ELF-1 (cell line): ENCODE measurements around the gene CUX1.
"Not testable (repeated sequence)": the region's sequence is repeated elsewhere in the genome, so short reads cannot be mapped to it uniquely, and the experiment has no call there.

Source experiments
- DNase-seq: peaks from one replicate; pipeline ENCODE4 v3.0.0-alpha.2; 2016; ENCODE audit warnings: low read depth, low spot score

Gene CUX1

DNA sequence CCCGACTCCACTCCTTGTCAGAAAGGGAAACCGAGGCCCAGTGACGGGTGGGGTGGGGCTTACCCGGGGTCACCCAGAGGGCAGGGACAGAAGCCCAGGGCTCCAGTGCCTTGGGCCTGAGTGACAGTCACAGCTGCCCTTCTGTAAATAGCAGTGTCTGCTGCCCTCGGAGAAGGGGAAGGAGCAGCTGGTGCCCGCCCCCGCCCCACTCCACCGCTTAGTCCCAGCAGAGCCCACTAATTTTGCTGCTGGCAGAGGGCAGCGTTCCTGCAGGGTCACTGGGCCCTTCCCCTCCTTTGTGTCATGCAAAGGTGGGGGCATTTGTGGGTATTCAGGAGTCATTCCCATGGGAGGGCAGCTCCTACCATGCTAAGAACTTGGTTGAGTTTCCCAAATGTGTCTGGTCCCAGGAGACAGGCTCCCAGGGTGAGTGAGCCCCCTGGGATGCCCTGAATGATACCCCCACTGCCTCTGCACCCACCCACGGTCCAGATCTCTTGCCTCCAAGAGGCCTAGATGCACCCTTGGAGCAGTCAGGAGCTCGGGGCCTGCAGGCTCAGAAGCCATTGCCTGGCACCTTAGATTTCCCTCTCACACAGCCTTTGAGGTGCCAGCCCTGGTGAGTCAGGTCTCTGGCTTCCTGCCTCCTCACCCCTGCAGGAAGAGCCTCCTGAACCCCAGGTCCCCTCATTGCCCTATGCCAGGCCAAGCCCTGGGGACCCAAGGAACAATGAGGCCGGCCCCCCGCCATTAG lies 486.4 kb downstream of the CUX1 start:
- DNase-seq, result no peak

DNA sequence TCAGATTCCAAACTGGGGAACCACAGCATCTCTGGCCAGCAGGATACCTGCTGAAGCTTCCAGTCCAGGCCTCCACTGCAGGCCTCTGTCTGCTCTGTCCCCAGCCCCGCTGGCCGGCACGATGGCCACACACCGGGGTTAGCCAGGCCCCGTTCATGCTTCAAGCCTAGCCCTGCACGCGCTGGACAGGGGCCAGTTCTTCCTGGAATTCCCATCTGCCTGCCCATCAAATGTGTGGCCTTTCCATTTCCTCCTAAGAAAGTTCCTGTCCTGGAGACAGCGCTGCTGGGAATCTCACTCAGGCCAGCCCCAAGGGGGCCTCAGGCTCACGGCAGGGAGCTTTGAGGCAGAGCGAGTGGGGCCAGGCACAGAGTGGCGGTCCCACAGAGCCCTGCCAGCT lies 487.2 kb downstream of the CUX1 start:
- DNase-seq, result peak; percentile 74

DNA sequence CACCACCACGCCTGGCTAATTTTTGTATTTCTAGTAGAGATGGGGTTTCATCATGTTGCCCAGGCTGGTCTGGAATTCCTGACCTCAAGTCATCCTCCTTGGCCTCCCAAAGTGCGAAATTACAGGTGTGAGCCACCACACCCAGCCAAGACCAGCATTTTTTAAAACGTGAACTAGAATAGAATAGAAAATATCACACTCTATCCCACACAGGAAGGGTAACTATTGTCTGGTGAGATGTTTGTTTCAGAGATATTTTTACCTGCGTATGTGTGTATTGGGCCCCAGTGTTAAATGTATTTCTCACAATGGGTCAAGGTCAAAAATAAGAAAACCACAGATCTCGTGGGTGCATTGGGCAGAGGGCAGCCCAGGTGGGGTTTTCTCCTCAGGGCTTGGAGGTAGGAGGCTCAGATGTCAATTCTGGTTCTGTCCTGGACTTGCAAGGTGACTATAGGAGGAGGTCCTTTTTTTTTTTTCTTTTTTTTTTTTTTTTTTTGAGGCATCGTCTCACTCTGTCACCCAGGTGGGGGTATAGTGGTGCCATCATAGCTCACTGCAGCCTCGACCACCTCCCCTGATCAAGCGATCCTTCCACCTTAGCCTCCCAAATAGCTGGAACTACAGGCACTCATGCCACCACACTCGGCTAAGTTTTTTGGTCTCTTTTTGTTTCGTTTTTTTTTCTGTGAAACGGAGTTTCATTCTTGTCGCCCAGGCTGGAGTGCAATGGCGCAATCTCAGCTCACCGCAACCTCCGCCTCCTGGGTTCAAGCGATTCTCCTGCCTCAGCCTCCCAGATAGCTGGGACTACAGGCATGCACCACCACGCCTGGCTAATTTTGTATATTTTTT lies 488.2 kb downstream of the CUX1 start:
- no peak for DNase-seq

DNA sequence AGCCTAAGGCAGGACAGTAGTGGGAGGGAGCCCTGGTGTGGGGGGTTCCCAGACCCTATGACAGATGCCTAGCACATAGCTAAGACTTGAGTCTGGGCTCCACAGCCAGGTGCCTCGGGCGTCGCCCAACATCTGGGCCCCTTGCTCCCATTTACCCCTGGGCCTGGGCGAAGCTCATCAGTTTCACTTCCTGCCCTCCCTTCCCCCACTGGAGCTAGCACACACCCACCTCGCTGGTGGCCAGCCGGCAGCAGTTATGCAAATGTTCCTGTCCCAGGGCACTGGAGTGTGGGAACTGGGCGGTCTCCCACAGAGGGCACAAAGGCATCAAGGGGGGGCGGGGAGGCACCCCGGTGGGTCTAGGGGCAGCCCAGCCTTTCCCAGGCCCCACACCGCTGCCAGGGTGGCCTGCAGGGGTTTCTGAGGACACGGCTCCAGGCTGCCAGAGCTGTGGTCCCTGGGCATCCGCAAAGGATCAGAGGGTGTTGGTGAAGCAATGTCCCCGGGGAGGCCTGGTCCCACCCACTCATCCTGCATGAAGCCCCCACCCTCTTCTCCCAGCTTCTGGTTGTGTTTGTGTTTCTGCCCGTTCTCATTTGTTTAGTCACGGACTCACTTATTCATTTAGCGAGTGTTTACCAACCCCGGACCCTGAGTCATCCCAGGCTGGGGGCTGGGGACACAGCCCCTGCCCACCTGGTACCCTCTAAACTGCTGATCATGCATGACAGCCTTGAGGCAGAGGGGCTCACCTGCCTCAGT lies 489.7 kb downstream of the CUX1 start:
- peak; percentile 84 for DNase-seq

DNA sequence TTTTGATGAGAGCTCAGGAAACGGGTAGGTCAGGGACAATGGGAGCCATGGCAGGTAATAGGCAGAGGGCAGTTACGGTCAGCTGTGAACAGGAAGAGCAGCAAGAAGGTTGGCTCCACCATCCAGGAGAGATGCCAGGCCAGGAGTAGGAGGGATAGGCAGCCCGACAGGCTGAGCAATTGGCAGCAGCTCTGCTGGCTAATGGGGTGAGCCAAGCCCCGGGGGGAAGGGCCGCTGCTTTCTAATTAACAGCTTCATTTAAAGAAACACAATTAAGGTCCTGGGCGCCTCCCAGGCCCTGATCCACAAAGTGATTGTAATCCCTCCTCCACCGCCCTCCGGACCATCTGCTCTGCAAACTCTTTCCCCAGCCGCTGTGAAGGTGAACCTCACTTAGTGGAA lies 493.0 kb downstream of the CUX1 start:
- DNase-seq, result peak; percentile 73

DNA sequence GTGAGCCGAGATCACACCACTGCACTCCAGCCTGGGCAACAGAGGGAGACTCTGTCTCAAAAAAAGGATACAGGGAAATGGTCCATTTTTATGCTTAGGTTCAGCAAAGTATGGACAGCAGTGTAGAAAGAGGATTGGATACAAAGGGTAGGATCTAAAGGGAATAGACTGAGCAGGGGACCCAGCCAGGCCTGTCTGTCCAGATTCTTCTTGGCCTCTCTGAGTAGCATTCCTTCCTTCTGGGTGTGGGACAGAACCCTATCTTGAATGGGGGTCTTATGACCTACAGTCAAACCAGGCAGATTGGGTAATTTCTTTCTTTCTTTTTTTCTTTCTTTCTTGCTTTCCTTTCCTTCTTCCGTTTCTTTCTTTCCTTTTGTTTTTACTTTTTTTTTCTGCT lies 494.9 kb downstream of the CUX1 start:
- DNase-seq, result peak; percentile 72

DNA sequence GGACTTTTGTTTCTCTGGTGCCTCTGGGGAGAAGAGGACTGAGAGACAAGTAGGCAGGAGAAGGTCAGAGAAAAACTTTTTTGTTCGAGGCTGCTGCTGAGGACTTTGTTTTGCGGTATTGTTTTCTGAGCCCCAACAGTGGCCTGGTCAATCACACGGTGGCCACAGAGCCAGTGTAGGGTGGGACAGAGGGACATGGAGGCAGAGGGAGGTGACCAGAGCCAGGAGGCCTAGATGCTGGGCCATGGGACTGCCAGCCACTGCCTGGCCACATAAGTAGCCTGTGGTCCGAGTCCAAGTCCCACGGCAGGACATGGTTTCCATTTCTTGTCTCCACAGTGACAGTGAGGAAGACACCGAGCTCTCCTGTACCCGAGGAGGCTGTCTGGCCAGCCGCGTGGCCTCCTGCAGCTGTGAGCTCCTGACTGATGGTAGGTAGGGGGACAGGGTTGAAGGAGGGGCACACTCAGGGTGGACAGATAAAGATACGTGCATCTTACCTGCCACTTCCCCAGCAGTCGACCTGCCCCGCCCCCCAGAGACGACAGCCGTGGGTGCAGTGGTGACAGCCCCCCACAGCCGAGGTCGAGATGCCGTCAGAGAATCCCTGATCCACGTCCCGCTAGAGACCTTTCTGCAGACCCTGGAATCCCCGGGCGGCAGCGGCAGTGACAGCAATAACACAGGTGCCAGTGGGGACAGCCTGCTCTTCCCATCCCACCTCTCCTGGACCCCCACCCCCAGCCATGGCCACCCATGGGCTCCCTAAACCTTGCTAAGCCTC lies 496.8 kb downstream of the CUX1 start:
- no peak for DNase-seq

DNA sequence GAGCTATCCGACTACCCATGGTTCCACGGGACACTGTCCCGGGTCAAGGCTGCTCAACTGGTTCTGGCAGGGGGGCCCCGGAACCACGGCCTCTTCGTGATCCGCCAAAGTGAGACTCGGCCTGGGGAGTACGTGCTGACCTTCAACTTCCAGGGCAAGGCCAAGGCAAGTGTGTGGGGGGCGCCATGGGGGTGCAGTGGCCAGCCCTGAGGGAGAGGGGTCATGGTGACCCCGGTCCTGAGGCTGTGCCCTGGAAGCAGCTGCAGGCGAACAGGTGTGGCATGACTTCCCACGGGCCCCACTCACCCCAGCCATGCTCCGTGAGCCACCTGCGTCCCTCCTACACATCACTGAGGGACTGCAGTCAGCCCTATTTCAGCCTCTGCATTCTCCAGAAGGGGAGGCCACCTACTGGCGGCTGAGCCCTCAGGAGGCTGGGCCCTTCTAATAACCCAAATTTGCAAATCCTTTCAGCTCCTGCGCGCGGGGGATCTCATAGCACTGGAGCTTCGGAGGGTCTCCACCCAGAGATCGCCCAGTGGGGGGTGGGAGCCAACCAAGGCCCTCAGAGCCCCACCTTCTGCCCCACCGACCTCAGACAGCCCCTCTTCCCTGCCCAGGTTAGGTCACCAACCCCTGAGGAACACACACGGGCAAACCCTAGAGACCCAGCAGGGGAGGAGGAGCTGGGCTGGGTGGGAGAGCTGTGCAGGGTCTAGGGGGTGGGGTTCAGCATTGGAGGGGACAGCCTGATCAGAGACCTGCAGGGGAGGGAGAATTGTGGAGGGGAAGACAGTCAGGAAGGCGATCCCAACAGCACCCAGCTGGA lies 500.0 kb downstream of the CUX1 start:
- DNase-seq, result peak; percentile 48

DNA sequence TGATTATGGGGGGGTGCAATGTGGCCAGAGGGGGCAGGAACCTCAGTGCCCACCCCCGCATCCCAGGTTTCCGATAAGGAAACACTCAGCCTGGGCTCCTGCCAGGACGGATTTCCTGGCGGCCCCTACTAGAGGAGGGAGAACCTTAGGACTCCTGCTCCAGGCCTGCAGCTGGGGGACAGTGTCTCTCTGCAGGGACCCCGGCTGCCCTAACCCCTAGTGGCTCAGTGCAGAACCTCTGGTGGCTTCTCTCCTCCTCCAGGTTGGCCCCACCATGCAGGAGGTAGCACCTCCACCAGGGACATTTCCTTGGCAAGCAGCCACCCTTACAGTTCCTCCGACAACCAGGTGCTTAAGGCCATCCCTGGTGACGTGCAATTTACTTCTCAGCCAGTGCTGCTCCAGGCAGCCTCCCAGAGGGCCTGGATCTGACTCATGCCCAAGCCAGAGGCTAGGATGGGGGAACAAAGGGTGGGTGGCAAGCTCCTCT lies 501.1 kb downstream of the CUX1 start:
- DNase-seq, result peak; percentile 44

DNA sequence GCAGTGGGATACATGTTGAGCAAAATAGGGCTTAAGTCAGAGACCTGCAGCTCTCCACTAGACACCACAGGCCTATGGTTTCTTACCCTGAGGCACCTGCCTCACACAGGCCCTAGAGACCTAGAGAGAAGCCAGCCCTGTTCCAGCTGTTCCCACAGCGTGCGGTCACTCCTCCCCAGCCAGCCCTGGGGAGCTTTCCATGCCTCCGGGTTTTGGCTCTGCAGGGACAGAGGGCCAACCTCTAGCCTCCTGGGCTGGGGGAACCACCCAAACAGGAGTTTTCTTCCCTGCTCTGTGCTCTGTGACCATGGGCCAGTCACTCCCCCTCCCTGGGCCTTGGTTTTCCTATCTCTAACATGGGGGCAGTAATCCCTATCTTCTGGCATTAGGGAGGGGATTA lies 502.2 kb downstream of the CUX1 start:
- DNase-seq, result peak; percentile 84

DNA sequence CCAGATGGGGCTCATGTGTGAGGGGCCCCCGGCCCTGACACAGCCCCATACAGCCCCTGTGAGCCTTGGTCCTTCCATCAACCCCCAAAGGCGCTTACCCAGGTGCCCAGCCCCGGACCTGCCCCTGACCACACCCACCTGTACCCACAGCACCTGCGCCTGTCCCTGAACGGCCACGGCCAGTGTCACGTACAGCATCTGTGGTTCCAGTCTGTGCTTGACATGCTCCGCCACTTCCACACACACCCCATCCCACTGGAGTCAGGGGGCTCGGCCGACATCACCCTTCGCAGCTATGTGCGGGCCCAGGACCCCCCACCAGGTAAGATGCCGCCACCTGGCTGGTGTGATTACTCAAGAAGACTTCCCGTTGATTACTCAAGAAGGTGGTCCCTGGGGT lies 502.8 kb downstream of the CUX1 start:
- DNase-seq, result no peak

DNA sequence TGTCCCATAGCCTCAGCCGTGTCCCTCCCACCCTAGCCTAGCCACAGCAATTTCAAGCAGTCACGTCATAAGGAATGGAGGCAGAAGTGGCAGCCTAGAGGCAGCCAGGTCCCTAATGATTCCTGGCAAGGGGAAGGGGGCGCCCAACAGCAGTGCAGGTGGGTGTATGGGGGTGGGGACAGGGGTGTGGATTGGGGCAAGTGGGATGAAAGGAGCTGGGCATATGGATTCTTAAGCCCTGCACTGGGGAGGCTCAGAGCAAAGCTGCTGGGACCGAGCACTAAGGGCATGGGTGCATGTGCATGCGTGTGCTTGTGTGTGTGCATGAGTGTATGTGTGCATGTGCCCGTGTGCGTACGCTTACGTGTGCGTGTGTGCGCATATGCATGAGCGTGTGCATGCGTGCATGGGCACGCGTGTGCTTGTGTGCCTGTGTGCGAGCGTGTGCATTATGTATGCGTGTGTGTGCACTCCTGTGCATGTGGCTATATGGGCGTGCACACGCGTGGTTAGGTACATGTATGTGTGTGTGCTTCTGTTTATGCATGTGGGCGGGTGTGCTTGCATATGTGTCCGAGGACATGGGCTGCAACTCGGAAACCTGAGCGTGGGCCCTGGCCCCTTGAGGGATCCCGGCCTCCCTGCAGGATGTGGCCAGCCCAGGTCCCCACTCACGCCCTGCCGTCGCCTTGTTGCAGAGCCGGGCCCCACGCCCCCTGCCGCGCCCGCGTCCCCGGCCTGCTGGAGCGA lies 503.4 kb downstream of the CUX1 start:
- DNase-seq, result no peak

DNA sequence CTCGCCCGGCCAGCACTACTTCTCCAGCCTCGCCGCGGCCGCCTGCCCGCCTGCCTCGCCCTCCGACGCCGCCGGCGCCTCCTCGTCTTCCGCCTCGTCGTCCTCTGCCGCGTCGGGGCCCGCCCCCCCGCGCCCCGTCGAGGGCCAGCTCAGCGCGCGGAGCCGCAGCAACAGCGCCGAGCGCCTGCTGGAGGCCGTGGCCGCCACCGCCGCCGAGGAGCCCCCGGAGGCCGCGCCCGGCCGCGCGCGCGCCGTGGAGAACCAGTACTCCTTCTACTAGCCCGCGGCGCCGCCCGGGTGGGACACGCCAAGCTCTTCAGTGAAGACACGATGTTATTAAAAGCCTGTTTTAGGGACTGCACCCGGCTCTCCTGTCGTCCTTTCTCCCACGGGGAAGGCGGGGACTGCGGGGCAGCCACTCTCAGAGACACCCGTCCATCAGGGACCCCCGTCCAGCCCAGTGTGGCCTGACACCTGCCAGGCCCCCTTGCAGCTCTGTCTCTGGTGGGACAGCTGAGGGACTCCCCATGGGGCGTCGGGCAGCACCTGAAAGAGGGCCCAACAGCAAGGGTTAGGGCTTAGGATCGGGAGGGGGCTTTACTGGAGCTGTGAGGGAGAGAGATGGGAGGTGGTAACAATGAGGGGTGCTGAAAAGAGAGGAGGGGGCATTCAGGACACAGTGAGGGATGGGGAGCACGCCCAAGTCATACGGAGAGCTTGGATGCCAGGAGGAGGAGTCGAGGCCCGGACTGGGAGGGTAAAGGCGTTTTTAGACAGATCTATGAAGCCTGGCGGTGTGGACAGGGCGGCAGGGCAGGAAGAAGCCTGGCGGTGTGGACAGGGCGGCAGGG lies 504.1 kb downstream of the CUX1 start:
- peak; percentile 71 for DNase-seq

DNA sequence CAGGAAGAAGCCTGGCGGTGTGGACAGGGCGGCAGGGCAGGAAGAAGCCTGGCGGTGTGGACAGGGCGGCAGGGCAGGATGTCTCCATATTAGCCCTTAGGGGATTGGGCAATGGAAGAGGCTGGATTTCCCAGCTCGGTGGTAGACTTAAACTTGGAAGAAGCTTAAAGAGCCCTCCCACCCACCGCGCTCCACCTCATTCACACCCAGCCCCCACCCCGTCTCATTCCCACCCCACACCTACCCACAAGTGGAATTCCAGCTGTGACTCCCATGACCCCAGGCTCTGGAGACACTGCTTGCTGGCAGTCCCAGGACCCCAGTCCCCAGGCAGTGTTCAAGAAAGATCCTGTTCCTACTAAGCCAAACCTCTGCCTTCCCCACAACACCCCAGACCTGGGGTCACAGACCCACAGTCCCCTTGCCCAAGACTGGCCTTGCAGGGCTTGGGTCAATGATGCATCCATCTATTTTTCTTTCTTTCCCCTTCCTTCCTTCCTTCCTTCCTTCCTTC lies 504.8 kb downstream of the CUX1 start:
- no peak for DNase-seq

DNA sequence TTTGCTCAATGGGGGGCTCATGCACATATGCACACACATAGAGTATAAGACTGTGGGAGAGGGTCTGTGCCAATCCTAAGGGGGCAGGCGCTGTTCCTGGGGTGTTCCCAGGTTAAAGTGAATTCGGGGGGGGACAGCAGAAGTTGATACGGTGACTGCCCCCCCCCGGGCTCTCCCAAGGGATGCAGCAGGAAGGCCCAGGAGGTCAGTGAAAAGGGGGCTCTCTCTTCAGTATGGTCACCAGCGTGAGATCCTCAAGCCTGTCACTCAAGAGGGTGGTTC lies 506.4 kb downstream of the CUX1 start:
- DNase-seq, result no peak

DNA sequence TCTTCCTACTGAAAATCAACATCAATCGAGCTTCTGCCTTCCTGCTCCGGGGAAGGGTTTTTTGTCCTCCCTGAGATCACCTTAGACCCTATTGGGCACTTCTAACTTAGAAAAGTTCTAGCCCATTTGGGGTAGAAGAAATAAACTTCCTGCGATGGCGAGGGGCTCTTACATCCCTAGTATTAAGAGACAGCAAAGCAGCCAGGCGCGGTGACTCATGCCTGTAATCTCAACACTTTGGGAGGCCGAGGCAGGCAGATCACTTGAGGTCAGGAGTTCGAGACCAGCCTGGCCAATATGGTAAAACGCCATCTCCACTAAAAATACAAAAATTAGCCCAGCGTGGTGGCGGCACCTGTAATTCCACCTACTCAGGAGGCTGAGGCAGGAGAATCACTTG lies 507.7 kb downstream of the CUX1 start:
- DNase-seq, result not testable (repeated sequence)

DNA sequence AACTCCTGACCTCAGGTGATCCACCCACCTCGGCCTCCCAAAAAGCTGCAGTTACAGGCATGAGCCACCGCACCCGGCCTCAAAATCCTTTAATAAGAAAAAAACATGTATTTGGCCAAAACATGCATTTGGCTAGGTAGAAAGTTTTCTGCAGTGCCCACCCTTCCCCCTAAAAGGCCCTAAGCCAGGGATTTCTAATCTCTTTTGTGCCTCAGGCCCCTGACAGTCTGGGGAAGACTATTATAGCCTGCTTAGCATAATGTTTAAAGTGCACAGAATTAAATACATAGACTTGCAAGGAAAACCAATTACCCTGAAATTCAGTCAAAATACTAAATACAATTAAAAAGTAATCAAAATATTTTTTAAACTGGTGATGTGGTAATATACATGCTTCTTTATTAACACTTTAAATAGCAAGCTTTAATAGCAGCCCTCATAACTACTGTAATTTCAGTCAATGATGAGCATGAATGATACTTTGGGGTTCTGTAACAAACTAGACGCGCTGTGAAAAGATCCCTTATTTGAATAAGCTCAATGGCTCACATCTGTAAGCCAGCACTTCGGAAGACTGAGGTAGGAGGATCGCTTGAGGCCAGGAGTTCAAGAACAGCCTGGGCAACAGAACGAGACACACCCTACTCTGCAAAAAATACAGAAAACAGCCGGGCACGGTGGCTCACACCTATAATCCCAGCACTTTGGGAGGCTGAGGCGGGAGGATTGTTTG lies 508.9 kb downstream of the CUX1 start:
- no peak for DNase-seq

DNA sequence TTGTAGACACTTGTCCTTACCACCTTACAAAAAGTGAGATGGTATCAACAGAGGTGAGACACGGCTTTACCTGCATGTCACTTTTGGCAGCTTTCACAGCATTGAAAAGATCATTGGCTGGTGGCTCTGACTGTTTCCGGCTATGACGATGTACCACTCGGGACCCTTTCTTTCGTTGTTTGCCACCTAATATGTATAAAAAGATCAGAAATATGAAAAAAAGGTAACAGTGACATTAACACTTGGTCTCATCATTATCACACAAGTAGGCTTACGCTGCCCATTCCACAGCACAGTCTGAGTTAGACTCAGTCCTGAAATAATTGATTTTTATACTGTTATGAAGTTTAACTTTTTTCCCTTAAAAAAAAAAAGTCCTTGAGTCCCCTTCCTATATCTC lies 509.8 kb downstream of the CUX1 start:
- DNase-seq, result not testable (repeated sequence)
